ENCODE results near the gene MAP3K5. TPM values are rescaled to one million over a fixed set of nuclear protein-coding genes. Genes with fewer than 3 reads are reported as not detected.
"Not testable (repeated sequence)": the region's sequence is repeated elsewhere in the genome, so short reads cannot be mapped to it uniquely, and the experiment has no call there.

The MAP3K5 gene
- total RNA-seq, 1 experiment from 2014 or later = 0.55 TPM

DNA sequence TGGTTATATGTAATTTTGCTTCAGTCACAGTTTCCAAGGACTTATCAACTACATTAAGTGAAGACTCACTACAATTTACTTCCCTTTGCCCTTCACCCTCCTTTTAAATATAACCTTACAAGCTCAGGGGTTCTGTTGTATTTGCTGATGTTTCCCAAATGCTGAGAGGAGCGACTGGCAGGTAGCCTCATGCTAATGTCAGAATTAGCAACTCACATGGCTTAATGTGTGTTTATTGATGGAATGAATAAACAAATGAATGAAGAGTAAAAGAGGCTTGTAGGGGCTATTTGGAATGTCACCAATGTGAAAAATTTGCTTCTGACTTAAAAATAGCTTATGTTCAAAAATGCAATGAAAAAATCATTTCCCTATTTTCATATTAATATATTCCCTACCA, 200.7 kb downstream of the MAP3K5 start:
- DNase-seq (ENCODE audit: low read depth, low spot score) = no peak
- in situ Hi-C loops (cut with HindIII; ENCODE audit: low pct_unique_long_range_greater_than_20kb, low sequenced_read_pairs) = no loop called here

DNA sequence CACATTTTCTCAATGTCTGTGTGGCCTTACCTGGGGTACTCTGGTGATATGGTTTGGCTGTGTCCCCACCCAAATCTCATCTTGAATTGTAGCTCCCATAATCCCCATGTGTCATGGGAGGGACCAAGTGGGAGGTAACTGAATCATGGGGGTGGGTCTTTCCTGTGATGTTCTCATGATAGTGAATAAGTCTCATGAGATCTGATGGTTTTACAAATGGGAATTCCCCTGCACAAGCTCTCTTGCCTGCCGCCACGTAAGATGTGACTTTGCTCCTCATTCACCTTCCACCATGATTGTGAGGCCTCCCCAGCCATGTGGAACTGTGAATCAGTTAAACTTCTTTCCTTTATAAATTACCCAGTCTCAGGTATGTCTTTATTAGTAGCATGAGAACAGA, 201.4 kb downstream of the MAP3K5 start:
- DNase-seq (ENCODE audit: low read depth, low spot score); in situ Hi-C loops (cut with HindIII; ENCODE audit: low pct_unique_long_range_greater_than_20kb, low sequenced_read_pairs): not testable (repeated sequence)

DNA sequence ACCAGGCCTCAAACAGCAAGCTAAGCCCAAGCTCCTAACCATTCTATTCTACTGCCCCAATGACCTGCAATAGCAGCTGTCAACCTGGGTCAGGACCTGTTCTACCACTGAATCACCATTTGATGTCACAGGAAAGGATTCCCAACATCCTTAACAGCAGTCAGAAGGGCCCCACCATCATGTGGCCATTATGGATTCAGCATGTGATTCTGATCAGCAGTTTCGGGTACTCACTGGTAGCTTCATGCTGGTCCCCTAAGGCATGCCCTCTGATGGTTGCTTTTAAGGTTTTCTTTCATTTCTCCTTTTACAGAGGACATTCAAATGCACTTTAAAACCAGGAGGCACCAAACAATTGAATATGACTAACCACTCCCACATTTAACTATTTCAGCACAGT, 204.8 kb downstream of the MAP3K5 start:
- in situ Hi-C loops (cut with HindIII; ENCODE audit: low pct_unique_long_range_greater_than_20kb, low sequenced_read_pairs) = no loop called here

DNA sequence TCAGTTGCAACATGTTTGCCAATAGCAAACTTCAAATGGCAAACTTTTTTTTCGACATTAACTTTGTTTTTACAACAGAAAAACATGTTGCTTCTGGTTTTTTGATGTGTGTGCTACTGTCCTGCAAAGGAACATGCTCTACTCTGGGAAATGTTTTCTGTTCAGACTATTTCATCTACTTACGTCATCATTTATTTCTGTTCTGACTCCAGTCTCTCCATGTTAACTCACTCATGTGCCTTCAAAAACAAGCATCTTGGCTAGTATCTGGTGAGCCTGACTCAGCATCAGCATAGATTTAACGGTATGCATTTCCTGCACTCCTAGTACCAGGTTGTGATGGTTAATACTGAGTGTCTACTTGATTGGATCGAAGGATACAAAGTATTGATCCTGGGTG, 206.0 kb downstream of the MAP3K5 start:
- peak; percentile 31 for DNase-seq (ENCODE audit: low read depth, low spot score)
- in situ Hi-C loops (cut with HindIII; ENCODE audit: low pct_unique_long_range_greater_than_20kb, low sequenced_read_pairs) = no loop called here

More for the DNA sequence above, 204.8 kb downstream of the MAP3K5 start:
- peak; percentile 61 for DNase-seq (ENCODE audit: low read depth, low spot score)

DNA sequence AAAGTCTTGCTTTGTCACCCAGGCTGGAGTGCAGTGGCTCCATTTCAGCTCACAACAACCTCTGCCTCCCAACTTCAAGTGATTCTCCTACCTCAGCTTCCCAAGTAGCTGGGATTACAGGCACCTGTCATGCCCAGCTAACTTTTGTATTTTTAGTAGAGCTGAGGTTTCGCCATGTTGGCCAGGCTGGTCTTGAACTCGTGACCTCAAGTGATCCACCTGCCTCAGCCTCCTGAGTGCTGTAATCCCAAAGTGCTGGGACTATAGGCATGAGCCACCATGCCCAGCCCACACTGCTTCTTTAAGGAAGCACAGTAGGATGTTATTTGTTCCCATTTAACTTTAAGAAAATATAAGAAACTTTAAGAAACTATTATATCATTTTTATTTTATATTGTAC, 206.8 kb downstream of the MAP3K5 start:
- DNase-seq (ENCODE audit: low read depth, low spot score); in situ Hi-C loops (cut with HindIII; ENCODE audit: low pct_unique_long_range_greater_than_20kb, low sequenced_read_pairs): not testable (repeated sequence)

DNA sequence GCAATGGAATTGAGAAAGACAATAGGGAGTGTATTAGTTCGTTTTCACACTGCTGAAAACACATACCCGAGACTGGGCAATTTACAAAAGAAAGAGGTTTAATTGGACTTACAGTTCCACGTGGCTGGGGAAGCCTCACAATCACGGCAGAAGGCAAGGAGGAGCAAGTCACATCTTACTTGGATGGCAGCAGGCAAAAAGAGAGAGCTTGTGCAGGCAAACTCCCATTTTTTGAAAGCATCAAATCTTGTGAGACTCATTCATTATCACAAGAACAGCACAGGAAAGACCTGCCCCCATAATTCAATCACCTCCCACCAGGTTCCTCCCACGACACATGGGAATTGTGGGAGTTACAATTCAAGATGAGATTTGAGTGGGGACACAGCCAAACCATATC, 208.0 kb downstream of the MAP3K5 start:
- in situ Hi-C loops (cut with HindIII; ENCODE audit: low pct_unique_long_range_greater_than_20kb, low sequenced_read_pairs); DNase-seq (ENCODE audit: low read depth, low spot score): not testable (repeated sequence)

DNA sequence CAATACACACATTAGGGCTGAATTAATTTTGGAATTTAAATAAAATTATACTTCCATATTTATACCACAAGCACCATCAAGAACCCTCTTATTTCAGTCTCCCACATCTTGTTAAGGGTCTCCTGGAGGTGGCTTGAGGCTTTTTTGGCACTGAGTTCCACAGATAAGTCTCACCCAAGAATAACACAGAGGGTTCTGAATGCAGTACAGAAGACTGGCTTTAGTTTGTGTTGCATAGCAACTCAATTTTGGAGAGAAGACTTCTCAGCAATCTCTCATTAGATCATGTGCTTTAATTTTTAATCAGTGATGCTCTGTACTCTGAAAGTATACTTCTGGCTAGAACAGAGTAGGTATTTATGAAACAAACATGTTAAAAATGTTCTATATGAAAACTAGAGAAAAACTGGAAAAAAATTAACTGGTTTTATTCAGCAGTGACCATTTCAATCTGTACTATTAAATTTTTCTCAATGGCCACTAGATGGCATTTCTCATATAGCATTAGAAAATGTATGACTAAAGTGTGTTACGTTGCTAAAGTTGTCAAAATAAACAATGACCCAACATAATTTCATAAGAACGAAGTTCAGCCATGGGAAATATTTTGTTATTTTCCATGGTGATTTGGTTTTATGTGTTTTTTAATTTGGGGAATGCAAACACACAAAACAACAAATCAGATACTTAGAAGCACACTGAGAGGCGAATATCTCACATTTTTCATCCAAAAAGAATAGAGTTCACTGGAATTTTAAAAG, 209.4 kb downstream of the MAP3K5 start:
- peak; percentile 44 for DNase-seq (ENCODE audit: low read depth, low spot score)
- in situ Hi-C loops (cut with HindIII; ENCODE audit: low pct_unique_long_range_greater_than_20kb, low sequenced_read_pairs) = no loop called here

DNA sequence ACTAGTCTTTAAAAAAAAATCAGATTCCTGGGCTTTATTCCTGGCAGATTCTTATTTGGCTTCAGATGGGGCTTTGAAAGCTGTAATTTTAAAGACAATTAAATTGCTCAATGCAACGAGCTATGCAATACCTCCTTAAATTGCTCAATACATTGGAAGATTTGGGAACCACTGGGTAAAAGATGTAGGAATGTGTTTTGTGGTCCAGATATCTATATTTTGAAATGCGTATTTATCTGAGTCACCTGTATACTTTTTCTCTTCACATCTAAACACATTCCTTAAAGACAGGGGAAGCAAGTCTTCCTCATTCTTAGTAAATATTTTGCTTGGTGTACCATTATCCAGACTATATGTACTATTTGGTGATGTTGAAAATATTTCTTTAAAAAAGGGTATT, 212.5 kb downstream of the MAP3K5 start:
- in situ Hi-C loops (cut with HindIII; ENCODE audit: low pct_unique_long_range_greater_than_20kb, low sequenced_read_pairs) = no loop called here
- no peak for DNase-seq (ENCODE audit: low read depth, low spot score)

DNA sequence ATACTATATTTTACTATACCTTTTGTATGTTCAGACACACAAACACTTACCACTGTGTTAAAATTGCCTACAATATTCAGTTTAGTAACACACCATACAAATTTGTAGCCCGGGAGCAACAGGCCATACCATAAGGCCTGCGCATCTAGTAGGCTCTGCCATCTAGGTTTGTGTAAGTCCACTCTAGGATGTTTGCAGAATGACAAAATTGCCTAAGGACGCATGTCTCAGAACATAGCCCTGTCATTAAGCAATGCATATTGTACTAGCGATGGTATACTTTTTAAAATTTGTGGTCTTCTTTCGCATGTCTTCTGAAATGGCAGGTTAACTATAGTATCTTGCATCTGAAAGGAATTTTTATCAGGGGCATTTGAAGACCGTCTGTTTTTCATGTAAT, 215.5 kb downstream of the MAP3K5 start:
- no peak for DNase-seq (ENCODE audit: low read depth, low spot score)
- in situ Hi-C loops (cut with HindIII; ENCODE audit: low pct_unique_long_range_greater_than_20kb, low sequenced_read_pairs) = no loop called here

DNA sequence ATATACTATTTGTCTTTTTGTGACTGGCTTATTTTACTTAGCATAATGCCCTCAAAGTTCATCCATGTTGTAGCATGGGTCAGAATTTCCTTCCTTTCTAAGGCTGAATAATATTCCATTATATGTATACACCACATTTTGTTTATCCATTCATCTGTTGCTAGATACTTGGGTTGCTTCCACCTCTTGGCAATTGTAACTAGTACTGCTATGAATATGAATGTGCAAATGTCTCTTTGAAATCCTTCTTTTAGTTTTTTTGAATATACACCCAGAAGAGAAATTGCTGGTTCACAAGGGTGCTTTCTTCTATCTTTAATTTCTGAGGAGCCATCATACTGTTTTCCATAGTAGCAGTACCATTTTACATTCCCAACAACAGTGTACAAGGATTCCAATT, 220.8 kb downstream of the MAP3K5 start:
- in situ Hi-C loops (cut with HindIII; ENCODE audit: low pct_unique_long_range_greater_than_20kb, low sequenced_read_pairs) = no loop called here
- no peak for DNase-seq (ENCODE audit: low read depth, low spot score)

DNA sequence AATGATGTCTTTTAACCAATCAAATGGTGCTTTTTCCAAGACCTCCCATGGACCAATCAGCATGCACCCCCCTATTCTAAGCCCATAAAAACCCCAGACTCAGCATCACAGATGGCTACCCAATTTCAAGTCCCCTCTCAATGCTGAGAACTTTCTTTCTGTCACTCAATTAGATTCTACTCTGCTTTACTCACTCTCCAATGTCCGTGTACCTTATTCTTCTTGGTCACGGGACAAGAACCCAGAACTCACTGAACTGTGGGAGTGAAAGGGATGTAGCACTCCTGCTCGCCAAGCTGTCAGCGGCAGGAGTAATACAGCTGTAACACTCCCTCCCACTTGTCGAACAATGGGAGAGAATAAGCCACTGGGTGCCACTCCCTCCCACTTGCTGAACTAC, 221.2 kb downstream of the MAP3K5 start:
- in situ Hi-C loops (cut with HindIII; ENCODE audit: low pct_unique_long_range_greater_than_20kb, low sequenced_read_pairs) = no loop called here
- no peak for DNase-seq (ENCODE audit: low read depth, low spot score)

DNA sequence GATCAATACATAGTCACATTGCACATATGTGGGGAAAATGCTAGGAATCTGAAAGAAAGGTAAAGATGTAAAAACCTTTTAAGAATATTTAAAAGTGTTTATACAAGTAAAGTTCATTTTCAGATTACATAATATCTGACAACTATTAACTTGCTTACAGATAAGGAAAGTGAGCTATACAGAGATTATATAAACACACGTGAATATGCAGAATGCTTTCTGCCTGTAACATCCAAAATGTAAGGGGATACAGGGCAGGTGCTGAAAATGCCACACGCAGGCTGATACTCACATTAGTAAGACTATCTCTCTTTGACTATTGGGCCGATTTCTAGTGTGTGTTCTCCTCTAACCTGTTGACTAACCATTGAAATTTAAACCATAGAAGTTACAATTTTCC, 224.1 kb downstream of the MAP3K5 start:
- DNase-seq (ENCODE audit: low read depth, low spot score) = no peak
- in situ Hi-C loops (cut with HindIII; ENCODE audit: low pct_unique_long_range_greater_than_20kb, low sequenced_read_pairs) = no loop called here

DNA sequence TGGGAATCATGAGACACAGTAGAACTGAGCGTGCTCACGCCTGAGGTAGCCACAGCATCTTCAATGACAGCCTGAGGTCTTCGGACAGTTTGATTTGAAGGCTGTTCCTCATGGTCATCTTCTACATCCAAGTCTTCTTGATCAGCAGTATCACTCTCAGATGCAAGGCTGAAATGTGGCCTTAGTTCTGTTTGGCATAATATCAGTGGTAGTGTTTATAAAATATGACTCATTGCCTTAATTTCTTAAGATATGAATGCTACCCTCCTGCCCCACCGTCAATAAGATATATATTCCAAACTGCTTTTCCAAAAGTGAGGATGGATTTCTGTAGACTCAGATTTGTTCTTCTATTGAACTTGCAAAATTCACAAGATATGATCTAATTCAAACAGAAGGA, 224.6 kb downstream of the MAP3K5 start:
- no peak for DNase-seq (ENCODE audit: low read depth, low spot score)
- in situ Hi-C loops (cut with HindIII; ENCODE audit: low pct_unique_long_range_greater_than_20kb, low sequenced_read_pairs) = no loop called here

DNA sequence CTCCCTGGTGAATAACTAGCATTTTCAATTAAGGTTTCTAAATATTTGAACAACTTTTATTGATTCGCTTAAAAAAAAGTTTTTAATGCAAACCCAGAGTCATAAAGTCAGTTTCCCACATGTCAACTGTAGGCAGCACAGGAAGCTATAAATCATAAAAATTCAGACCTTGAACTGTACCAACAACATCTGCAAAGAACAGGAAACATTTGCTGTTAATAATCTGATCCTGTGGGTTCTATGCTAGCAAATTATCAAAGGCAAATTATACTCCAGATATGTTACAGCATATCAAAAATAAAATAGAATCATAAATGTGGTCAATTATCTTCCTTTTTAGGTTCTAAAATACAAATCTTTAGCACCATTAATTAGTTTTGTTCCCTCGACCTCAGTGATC, 225.4 kb downstream of the MAP3K5 start:
- no peak for DNase-seq (ENCODE audit: low read depth, low spot score)
- in situ Hi-C loops (cut with HindIII; ENCODE audit: low pct_unique_long_range_greater_than_20kb, low sequenced_read_pairs) = no loop called here

DNA sequence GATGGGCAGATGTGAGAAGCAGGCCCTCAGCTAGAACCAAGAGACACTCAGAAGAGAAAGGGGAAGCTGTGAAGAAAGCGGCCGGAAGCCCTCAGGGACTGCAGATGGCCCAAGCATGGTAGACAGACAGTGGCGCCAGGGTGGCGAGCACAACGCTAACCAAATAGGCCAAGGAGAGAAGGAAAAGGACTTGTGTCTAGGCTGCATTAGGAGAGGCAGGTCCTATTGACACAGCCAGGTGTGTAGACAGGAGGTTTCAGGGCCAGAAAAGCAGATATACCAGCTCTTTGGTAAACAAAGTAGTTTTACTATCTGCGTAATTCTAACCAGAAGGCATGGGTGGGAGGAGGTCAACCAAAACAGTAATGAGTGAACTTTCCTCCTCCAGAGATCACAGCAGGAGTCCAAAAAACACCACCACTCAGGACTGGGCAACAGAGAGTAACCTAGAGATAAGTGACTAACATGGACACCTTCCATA, 226.2 kb downstream of the MAP3K5 start:
- in situ Hi-C loops (cut with HindIII; ENCODE audit: low pct_unique_long_range_greater_than_20kb, low sequenced_read_pairs) = no loop called here
- no peak for DNase-seq (ENCODE audit: low read depth, low spot score)

DNA sequence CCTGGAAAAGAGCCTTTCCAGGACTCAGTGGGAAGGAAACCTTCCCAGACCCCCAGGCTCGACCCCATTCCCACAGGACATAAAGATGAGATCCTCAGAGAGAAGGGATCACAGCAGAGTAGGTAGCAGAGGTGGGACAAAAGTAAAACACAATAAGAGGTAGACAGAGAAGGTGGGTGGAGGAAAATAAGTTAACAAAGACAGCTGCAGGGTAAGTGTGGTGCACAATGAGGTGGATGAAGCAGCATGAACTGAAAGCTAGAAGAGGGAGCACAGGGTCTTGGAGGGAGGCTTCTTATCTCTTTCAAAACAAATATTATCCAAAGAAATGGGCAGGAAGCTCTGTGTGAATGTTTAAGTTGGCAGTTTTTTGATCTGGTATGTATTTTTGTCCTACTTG, 228.1 kb downstream of the MAP3K5 start:
- no peak for DNase-seq (ENCODE audit: low read depth, low spot score)
- in situ Hi-C loops (cut with HindIII; ENCODE audit: low pct_unique_long_range_greater_than_20kb, low sequenced_read_pairs) = no loop called here

DNA sequence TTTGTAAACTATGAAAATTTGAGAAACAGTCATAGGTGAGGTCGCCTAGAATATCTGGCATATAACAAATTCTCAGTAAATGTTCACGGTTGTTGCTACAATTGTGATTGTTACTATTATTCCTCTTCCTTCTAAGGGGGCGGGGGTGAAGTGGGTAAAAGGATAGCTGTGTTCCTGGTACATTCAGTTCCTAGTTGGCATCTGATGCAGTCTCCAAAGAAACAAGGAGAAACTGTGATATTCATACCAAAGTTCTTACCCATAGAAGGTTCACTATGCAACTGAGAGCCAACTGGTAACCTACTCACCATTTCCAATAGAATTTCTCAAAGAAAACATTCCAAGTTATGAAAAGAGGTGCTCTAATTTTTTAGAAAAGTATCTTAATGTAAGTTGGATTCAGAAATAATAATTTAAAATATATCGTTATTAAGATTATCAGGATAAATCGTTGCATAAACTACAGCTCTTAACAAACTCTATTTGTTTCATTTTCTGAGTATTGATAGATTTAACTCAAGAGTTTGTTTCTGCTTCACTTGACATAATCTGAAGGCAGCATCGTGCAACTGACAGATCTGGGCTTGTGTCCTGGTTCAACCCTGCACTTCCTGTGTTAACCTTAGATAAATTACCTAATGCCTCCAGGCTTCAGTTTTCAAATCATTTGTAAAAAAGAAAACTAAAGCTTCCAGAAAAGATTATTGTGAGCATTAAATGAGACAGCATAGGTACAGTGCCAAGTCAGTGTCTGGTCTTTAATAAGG, 228.7 kb downstream of the MAP3K5 start:
- no peak for DNase-seq (ENCODE audit: low read depth, low spot score)
- in situ Hi-C loops (cut with HindIII; ENCODE audit: low pct_unique_long_range_greater_than_20kb, low sequenced_read_pairs) = no loop called here

DNA sequence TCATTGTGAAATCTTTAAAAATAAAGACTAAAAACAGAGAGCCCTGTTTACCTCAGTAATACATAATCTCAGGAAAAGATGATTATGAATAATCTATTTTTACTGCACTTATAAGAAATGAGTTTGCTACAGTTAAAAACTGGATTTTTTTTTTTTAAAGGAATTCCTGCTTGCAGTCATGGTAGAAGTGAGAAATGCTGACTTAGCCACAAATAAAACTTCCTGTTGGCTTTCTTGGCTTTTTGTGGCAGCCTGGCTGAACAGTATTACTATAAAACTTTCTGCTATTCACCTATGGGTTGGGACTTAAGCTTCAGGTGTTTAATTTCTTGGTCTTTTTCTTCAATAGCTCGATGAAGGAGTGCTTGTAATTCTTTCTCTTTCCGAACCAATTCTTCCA, 230.1 kb downstream of the MAP3K5 start:
- in situ Hi-C loops (cut with HindIII; ENCODE audit: low pct_unique_long_range_greater_than_20kb, low sequenced_read_pairs) = no loop called here
- DNase-seq (ENCODE audit: low read depth, low spot score) = no peak
